GM19463 (cell line): ENCODE results near the gene CLIC1.

Experiments used
- ATAC-seq: cut with Tn5 transposase; IDR thresholded peaks from one replicate; pipeline ENCODE4 v1.9.1; 2021; ENCODE audit warnings: mild to moderate bottlenecking, moderate library complexity; ENCODE audit not compliant: unreplicated experiment

Gene CLIC1

DNA sequence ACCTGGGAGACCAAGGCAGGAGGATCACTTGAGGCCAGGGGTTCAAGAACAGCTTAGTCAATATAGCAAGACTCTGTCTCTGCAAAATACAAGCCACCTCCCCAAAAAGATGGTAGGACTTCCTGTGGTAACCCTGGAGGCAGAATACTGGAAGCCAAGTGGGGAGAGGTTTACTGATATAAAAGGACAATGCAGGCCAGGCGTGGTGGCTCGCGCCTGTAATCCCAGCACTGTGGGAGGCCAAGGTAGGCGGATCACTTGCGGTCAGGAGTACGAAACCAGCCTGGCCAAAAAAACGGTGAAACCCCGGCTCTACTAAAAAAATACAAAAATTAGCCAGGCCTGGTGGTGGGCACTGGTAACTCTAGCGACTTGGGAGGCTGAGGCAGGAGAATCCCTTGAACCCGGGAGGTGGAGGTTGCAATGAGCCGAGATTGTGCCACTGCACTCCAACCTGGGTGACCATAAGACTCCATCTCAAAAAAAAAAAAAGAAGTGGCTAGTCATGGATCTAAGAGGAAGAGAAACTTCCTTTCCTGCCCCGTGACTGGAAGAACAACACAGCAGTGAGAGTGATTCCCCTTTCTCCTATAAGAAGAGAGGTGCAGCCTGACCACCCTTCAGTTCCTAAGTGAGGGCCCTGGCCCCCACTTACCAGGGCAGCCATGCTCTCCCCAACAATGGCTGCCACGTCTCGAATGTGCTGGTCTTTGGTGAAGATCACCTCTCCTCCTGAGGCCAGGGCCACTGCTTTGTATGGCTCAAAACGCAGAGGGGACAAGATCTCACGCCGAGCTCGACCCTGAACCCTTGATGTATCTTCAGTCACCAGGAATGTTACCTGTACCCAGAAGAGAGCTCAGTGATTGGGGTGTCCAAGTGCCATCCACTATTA, 32.3 kb upstream of the CLIC1 start:
- no peak for ATAC-seq

DNA sequence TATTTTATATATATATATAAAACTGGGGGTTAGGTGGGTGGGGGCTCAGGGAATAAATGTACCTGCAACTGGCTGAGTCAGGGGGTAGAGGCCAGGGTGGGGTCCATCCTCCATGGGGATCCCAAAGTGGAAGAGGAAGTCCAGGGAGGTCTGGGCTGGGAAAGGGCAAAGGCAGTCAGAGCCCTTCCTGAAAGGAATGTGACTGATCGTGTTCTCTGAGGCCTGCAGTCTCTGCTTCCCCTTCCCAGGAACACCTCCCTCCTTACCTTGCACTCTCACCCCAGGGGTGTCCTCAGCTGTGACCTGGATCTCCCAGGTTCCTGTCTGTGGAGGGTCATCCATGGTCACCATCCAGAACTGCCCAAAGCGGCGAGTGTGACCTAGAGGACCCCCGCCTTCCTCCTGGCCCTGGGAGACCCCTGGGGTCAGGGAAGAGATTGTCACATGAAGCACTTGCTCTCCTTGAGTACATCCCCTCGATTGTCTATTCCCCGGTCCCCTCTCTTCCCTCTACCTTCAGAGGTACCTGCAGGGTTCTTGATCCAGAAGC, 30.8 kb upstream of the CLIC1 start:
- ATAC-seq: no peak

DNA sequence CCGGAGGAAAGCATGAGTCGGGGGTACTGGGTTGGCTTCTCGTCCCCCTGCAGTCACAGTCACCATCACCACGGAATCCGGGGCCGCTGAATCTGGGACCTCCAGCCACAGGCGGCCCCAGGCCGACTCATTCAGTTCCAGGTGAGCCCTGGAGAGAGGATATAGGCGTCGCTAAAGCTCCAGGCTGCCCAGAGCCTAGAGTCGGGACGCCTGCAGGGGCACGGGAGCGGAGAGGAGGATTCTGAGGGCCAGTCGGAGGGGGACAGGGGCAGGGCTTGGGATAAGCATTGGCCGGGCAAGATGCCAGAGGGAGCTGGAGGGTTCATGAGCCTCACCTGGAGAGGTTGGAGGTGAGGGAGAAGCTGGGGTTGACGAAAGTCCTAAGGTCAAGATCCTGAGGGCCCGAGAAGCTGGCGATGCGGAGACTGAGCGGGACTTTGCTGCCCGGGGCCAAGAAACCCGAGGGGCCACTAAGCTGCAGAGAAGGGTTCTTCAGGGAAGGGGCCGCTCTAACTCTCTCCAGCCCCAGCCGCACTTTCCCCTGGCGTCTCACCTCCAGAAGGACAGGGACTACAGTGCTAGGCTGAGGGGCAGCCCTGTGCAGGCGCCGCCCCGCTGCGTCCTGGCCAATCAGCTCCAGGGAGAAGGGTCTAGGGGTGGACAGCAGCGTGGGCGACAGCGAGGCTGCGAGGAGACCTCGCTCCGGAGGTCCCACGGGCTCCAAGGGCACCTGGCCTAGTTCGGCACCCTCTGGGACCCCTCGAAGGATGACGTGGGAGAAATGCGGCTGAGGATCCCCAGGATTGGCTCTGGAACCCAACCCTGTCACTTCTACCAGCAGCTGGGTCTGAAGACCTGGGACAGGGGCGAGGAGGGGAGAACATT, 29.8 kb upstream of the CLIC1 start:
- no peak for ATAC-seq

DNA sequence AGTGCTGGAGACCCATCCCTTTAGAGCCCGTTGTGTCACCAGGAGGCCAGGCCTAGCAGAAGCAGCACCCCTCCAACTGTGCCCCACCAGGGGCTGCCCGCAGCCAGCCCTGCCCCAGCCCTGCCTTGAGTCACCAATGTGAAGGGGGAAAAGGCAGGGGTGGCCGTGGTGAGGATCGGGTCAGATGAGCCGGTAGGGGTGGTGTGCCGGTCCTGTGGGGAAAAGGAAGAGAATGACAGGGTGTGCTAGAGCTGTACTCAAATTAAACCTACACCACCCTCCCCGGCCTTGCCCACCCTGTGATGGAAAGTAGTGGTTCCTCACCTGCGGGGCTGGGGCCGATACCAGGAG, 29.2 kb upstream of the CLIC1 start:
- ATAC-seq: no peak

DNA sequence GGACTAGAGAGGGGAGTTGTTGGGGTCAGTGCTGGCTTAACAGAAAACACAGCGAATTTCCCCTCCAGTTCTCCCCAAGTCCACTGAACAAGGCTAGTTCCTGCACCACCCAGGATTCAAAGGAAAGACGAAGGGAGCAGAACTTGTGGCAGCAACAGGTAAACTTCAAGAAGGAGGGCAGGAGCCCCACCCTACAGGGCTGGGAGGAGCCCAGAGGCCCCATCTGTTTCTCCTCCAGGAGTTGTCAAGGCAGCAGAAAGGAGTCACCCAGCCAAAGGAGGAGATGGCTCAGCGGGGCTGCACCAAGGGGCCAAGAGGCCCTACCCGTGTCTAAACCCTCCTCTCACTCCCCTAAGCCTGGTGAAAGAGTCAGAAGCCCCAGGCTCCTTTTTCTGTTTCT, 27.9 kb upstream of the CLIC1 start:
- ATAC-seq: no peak

DNA sequence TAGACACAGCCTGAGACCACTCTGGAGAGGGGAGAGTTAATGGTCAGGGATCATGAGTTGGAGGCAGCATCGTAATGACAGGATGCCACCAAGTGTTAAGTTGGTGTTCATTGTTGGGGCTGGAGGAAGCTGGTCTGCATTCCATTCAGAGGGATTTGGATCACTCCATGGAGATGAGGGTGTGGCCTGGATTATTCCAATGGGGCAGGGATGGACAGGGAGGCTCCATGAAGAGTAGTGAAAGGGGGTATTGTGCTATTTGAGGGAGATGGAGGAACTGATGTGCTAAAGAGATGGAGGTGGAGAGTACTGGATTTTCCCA, 27.2 kb upstream of the CLIC1 start:
- ATAC-seq: no peak

DNA sequence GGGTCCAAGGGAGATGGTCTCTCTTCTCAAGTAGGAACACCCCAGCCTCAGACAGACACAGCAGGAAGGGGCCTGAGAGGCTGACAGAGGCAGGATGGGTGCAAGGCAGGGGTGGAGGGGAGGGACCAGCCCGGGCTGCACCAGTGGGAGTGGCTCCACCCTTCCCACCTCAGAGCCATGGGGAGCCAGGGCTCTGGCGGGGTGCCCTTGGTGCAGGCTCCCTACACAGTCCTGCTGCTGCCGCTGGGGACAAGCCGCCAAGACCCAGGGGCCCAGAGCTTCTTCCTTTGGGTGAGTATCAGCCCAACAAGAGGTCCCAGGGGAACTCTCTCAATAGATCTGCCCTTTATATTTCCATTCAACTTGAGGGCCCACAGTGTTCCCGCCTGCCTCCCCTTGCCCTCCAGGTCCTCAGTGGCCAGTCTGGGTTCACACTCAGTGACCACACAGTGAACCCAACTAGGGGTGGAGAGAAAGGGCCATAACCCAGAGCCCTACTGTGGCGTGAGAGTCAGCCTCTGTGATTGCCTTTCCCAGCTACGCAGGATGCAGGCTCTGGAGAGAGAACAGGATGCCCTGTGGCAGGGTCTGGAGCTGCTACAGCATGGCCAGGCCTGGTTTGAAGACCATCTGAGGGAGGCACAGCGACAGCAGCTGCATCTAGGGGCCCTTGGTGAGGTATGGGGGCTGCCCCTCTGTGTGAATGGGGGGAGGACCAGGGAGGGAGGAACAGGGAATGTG, 26.7 kb upstream of the CLIC1 start:
- ATAC-seq: no peak

DNA sequence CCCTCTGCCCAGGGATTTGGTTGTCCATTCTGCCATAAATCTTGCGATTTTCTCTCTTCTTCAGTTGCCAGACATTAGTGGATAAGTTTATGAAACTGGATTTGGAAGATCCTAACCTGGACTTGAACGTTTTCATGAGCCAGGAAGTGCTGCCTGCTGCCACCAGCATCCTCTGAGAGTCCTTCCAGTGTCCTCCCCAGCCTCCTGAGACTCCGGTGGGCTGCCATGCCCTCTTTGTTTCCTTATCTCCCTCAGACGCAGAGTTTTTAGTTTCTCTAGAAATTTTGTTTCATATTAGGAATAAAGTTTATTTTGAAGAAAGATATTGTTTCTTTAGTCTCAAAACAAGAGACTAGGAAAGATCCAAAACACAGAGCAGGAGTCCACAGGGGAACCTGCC, 26.0 kb upstream of the CLIC1 start, which contains the start of gene SAPCD1:
Gene SAPCD1, plus strand, starts transcription at position 301 of the 400 bp plus-strand sequence. CDS start 399 bp downstream, outside the sequence.
- no peak for ATAC-seq

DNA sequence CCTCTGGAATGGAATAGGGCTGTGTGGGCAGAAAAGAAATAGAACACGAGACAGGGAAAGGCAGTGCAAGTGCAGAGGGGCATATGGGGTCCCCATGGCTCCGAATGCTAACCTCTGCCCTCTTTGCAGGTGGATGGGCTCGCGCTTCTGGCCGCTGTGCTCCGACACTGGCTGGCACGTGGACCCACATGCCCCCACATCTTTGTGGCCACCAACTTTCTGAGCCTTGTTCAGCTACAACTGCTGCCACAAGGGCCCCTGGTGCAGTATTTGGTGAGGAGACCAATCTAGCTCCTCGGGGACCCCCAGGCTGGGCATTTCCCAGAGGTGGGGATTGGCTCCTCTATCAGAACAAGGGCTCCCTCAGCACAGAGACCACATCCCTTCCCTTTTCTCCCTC, 25.0 kb upstream of the CLIC1 start:
- no peak for ATAC-seq

DNA sequence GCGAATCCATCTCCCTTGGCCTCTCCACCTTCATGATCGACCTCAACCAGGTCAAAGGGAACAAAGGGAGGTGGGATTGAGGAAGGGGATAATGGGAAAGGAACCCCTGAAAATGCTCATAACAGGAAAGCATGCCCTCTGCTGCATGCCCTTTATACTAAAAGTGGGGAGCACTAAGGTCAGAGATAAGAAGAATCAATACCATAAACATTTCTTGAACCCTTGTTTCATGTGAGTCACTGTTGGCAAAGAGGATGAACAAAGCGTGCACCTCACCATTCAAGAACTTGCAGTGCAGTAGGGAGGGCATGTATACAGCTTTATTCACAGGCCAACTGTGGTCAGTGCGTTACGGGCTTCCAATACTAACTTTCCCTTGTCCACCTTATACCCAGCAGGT, 24.5 kb upstream of the CLIC1 start:
- no peak for ATAC-seq

DNA sequence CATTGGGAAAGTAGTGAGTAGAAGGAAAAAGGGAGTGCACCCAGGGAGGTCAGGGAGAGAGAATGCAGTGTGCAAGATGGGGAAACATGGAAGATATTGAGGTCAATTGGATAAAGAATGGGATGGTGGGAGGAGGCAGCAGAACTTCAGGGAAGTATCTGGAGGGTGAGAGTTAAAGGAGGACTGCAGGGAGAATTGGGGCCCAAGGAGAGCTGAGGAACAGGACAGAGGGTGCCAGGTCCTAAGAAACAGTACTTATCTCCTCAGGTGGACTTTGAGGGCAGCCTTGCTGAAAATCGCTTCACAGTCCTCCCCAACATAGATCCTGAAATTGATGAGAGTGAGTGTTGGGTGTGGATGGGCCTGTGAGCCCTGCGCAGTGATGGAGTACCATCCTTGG, 22.0 kb upstream of the CLIC1 start:
- ATAC-seq: no peak

DNA sequence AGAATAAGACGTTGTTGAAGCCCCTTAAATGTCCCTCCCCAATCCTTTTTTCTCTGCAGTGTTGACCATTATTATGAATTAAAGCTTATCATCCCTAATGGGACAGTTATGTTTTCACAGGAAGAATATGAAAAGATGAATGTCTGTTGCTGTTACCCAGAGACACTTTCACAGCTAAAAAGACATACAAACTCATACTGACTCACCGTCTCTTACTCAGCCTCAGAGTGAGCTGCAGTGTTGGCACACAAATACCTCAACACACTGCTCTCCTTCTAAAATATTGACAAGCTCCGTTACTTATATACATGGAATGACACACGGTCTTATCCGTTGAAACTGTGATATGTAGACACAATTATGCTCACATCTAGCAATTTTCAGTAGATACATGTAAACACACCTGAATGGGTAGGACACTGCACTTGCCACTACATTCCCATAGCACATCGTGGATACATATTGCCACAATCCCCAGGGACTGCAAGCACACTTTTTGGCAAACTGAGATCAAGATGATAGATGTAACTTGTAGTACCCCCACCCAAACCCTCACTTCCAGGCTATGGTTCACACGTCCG, 16.5 kb upstream of the CLIC1 start:
- ATAC-seq: no peak

DNA sequence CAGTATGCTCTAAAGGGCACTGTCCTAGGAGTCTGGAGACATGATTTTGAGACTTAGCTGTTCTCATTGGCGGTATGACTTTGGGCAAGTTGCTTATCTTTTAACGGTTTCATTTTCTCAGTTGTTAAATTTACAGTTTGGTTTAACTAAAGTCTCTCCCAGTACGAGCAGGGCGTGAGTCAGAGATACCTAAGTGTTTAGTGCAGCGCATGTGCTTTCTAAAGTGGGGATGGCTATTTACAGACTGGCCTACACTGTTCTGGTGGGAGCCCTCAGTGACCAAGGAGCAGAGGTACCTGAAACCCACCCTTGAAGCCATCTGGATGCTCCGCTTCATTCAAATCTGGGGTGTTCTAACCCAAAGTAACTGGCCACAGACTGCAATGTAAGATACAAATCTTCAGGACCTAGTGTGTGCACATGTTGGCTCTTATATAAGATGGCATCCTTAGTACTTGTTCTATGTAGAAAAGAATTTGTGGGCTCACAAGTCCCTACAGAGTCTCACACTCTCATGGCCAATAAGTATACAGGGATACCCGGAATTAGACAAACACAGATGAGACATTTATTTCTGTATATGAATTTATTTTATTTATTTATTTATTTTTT, 14.2 kb upstream of the CLIC1 start:
- no peak for ATAC-seq

DNA sequence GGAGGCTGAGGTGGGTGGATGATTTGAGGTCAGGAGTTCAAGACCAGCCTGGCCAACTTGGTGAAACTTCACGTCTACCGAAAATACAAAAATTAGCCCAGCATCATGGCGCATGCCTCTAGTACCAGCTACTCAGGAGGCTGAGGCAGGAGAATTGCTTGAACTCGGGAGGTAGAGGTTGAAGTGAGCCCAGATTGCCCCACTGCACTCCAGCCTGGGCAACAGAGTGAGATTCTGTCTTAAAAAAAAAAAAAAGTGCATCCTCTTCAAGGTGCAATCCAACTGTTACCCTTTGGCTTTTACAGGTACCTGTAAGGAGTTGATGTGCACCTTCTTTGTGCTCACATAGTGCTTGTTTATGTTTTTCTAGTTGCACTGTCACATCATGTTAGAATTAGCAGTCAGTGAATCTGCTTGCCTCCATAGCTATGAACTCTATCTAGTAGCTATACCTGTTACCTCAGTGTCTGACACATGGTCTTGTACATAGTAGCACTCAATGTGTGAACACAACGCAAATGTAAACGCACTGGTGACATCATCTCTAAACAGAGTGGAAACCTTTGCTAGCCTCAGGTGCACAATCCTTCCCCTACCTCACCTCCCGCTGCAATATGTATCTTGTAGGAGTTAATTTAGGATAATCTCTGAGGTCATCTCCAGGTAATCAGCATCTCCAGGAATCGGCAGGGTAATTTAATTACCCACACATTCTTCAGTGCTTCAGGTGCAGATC, 13.1 kb upstream of the CLIC1 start:
- ATAC-seq: no peak

DNA sequence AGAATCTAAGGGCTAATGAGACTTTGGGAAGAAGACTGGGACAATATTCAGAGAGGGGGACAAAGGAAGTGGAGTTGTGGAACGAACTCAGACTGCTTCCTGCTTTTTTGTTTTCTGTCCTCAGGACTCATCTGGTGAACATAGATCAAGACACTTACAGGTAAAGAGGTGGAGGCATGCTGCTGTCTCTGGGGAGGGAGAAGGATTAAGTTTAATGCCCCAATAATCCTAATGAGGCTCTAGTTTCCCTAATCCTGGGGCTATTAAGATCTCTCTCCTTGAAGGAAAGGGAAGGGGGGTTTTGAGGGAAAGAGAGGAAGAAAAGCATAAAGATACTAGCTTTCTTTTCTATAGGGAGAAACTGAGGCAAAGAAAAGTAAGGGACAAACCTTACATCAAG, 8.1 kb upstream of the CLIC1 start:
- ATAC-seq: no peak

DNA sequence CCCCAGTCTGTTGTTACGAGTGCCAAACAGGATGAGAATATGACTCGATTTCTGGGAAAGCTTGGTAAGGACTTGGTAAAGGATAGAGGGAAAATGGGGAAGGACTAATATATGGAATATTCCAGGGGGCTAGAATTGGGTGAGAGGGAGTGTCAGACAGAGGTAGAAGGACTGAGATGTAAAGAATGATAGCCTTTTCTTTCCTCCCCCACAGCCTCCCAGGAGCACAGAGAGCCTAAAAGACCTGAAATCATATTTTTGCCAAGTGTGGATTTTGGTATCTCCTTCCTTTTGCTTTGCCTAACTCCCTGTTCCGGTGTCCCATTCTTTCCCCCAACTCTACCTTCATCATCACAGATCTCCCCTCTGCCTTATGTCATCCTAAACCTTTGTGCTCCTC, 6.6 kb upstream of the CLIC1 start:
- no peak for ATAC-seq

DNA sequence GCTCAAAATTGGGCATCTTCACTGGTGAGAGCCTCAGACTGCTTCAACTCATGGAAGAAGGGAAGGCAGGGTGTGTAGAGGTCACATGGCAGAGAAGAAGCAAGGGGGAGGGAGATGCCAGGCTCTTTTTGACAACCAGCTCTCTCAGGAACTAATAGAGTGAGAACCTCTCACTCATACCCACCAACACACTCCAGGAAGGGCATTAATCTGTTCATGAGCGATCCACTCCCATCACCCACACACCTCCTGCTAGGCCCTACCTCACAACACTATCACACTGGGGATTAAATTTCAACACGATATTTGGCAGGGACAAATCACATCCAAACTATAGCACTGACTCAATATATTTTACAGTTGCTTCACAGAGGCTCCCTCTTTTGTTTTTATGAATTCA, 5.5 kb upstream of the CLIC1 start:
- no peak for ATAC-seq

DNA sequence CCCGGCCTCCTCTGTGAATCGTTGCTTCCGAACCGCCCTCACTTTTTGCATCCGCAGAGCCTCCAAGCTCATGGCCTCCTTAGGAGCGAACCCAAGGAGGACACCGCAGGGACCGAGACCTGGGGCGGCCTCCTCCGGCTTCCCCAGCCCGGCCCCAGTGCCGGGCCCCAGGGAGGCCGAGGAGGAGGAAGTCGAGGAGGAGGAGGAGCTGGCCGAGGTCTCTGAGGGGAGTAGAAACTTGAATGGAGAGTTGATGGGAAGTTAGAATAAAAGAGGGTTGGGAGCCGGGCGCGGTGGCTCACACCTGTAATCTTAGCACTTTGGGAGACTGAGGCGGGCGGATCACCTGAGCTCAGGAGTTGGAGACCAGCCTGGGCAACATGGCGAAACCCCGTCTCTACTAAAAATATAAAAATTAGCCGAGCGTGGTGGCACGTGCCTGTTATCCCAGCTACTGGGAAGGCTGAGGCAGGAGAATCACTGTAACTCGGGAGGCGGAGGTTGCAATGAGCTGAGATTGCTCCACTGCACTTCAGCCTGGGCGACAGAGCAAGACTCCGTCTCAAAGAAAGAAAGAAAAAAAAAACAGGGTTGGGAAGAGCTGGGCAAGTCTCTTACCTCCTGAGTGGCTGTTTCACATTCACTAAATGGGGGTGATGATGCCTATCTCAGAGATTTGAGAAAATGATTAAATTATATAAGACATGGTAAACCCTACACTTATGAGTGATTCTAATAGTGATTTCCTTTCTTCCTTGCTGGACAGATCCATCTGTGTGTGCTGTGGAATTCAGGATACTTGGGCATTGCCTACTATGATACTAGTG, 4.3 kb upstream of the CLIC1 start:
- ATAC-seq: no peak
